Urothelium cell line (cell line): ENCODE results near the gene B4GALT7.

ENCODE experiments used
- DNase-seq: peaks from one replicate; pipeline ENCODE4 v3.0.0; 2011; ENCODE audit warnings: low spot score, mixed read lengths
- FAIRE-seq: peaks from 2 replicates; lab custom pipeline; 2011; peaks lifted over from hg19 to GRCh38; lab: Jason Lieb, UNC

Gene B4GALT7

DNA sequence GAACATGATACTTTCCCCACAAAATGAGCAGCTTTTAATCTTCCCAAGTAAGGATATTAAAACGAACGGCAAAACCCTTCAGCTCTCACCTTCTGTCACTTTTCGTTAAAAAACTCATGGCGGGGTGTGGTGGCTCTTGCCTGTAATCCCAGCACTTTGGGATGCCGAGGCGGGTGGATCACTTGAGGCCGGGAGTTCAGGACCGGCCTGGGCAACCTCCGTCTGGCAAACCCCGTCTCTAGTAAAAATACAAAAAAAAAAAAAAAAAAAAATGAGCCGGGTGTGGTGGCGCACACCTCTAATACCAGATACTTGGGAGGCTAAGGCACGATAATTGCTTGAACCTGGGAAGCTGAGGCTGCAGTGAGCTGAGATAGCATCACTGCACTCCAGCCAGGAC, 7.0 kb upstream of the B4GALT7 start:
- DNase-seq (no peak), FAIRE-seq (no peak)

DNA sequence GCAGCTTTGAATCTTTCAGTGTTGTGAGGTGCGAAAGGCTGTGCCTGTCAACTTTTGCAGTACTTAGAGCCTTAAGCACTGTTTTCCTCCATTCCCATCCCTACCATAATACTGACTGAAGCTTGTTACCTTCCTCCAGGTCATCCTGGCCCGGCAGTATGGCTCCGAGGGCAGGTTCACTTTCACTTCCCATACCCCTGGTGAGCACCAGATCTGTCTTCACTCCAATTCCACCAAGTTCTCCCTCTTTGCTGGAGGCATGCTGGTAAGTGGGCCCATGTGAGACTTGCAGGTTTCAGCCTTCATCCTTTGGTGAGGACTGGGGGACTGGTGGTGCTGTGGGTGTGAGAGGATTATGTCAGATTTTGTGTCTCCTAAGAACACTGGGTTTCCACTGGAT, 6.4 kb upstream of the B4GALT7 start:
- no peak for FAIRE-seq
- DNase-seq: no peak

- FAIRE-seq (no peak), DNase-seq (no peak)
Measured at GRCh38 chr5:177594071-177594470, 5.9 kb upstream of the B4GALT7 start.

DNA sequence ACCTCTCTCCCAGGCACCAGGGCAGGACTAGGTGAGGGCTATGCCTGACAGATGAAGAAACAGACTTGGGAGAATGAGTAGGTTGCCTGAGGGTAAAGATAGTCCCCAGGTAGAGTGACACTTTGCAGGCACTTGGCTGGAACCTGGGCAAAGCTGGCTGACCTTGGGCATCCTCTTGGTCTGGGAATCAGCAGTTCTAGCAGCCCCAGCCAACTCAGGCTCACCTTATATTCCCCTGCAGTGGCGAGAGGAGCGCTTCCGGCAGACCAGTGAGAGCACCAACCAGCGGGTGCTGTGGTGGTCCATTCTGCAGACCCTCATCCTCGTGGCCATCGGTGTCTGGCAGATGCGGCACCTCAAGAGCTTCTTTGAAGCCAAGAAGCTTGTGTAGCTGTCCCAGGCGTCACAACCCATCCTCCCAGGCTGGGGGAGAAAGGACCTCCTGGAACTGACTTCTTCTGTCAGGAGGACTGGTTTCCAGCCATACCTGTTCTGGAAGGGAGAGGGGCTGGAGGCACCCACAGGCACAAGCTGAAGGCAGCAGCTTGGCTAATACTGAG, 4.8 kb upstream of the B4GALT7 start:
- FAIRE-seq (no peak), DNase-seq (no peak)

GRCh38 chr5:177595991-177596774, 3.7 kb upstream of the B4GALT7 start:
- DNase-seq (no peak), FAIRE-seq (no peak)

GRCh38 chr5:177596775-177597238, 3.1 kb upstream of the B4GALT7 start:
- FAIRE-seq: no peak
- DNase-seq: no peak

DNA sequence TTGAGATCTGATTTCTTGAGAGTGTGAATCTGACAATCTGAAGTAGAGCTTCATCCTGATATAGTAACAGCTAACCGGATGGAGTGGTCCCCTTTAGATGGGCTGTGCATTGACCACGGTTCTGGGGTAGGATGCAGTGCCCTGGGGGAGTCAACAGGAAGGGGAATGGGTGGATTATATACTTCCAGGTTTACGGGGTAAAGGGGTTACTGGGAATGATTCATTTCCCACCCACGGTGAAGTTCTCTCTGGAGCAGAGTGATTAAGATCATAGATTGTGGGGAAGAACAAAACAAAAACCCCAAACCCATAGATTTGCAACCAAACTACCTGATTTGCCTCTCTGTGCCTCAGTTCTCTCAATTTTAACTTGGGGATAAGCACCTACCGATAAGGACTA, 1.5 kb upstream of the B4GALT7 start:
- FAIRE-seq (no peak), DNase-seq (no peak)

DNA sequence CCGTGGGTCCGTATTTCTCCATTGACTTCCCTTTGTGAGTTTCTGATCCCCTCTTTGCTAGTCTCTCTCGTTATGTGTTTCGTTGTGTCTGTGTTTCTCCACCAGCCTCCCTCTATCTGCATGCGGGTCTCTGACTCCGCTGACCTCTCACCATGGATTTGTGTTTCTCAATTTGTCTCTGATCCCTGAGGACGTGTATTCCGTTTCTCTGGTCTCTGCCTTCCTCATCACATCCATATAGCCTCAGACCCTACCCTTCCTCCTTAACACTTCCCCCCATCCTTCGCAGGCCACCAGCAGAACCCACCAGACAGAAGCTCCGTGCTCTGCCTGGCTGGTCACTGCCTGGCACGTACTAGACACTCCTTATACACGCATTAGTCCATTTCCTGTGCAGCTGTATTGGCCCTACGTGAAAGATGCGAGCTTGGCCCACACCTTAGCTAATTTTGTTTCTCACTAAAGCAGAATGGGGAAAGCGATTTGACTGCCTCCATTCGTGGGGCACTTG, 631 bp downstream of the B4GALT7 start:
- FAIRE-seq (no peak), DNase-seq (no peak)

DNA sequence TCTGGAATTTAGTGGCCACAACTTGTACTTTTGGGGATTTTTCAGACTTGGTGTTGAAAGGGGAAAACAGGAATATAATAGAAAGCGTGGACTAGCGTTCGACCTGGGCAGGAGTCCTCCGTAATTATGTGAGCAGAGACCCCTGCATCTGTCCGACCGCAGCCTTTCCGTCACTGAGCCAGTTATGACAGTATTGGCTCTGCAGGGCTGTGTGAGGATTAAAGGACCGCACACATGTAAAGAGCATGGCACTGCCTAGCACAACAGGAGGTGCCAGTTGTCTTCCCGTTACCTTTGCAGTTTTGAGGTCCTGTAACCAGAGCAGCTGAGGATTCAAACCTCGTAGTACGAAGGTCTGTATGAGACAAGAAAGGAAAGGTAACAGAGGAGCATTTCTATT, 1.2 kb downstream of the B4GALT7 start:
- DNase-seq (no peak), FAIRE-seq (no peak)

- DNase-seq: no peak
- no peak for FAIRE-seq
Measured at GRCh38 chr5:177601577-177602457, 1.9 kb downstream of the B4GALT7 start.

GRCh38 chr5:177602458-177602830, 2.5 kb downstream of the B4GALT7 start:
- FAIRE-seq: no peak
- DNase-seq: no peak

DNA sequence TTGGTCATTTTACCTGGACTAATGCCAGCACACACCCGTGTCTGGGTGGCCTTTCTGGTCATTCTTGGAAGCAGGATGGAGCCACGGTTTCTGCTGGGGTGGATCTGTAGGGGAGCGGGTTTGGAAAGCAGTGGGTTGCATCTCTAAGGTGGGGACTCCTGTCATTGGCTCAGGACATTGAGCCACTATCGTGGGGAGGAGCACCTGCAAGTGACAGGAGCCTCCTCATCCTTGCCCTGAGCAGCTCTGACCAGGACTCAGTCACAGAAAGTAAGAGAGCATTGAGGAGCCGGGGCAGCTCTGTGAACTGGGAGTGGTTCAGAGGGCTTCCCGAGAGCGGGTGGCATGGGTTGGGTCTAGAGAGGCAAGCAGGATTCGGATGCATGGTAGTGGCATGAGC, 3.7 kb downstream of the B4GALT7 start:
- DNase-seq (no peak), FAIRE-seq (no peak)

DNA sequence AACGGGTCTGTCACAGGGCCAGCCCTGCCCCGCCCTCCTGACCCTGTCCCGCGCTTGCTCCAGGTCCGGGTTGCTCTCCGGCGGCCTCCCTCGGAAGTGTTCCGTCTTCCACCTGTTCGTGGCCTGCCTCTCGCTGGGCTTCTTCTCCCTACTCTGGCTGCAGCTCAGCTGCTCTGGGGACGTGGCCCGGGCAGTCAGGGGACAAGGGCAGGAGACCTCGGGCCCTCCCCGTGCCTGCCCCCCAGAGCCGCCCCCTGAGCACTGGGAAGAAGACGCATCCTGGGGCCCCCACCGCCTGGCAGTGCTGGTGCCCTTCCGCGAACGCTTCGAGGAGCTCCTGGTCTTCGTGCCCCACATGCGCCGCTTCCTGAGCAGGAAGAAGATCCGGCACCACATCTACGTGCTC, 4.2 kb downstream of the B4GALT7 start:
- DNase-seq: no peak
- FAIRE-seq: no peak

GRCh38 chr5:177604656-177605055, 4.7 kb downstream of the B4GALT7 start:
- FAIRE-seq (no peak), DNase-seq (no peak)

GRCh38 chr5:177605078-177605477, 5.1 kb downstream of the B4GALT7 start:
- FAIRE-seq: no peak
- DNase-seq: no peak

DNA sequence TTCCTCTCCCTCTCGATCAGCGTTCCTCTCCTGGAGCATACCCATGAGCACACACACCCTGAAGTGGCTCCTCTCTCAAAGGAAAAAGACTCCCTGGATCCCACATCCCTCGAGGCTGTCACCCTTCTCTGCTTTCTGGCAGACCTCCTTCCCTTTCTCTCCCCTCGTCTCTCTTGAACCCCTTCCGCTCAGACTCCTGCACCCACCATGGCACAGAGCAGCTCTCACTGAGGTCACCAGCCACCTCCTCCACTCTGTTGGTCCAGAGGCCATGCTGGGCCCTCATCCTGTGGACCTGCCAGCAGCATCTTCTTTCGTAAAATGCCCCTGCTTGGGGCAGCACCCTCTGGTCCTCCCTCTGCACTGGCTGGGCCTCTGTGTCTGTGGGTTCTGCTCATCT, 5.7 kb downstream of the B4GALT7 start:
- DNase-seq (no peak), FAIRE-seq (no peak)

GRCh38 chr5:177606071-177607051, 6.4 kb downstream of the B4GALT7 start:
- DNase-seq (no peak), FAIRE-seq (no peak)

DNA sequence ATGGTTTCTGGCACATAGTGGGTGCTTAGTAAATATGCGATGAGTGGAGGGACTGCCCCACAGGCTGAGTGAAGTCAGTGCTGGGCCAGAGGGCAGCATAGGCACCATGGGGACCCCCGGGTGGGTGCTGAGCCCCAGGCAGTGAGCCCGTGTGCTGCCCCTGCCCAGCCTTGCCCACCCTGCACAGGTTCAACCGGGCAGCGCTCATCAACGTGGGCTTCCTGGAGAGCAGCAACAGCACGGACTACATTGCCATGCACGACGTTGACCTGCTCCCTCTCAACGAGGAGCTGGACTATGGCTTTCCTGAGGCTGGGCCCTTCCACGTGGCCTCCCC, 7.2 kb downstream of the B4GALT7 start:
- DNase-seq: no peak
- no peak for FAIRE-seq

DNA sequence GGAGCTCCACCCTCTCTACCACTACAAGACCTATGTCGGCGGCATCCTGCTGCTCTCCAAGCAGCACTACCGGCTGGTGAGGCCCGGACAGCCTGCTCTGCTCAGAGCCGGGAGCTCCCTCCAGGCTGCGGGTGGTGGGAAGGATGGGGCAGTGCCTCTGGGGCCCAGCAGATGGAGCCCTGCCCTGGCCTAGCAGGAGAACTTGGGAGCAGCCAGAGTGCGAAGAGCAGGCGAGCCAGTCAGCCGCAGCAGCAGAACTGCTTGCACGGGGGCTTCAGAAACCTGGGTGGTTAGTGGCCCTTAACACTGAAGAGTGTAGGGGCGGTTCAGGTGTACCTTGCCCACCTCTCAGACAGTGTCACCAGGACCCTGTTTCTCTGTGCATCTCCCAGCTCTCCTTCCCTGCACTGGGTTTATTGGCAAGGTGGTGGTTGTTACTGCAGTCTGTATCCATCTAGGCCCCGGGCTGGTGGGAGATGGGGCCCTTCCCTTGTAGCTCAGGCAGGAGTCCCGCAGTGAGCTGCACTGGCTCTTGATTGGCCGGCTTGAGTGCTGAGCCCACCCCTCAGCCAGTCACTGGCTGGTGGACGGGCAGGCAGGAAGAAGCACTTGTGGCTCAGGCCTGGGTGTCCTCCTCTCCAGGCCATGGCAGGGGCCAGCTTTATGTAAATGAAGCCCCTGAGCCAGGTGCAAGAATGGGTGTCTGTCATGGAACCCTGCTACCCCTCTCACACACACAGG, 7.7 kb downstream of the B4GALT7 start:
- peak; percentile 42 for FAIRE-seq
- DNase-seq: peak; percentile 83
